ENCODE measurements around the gene TM9SF2. TPM values are rescaled to one million over a fixed set of nuclear protein-coding genes. Genes with fewer than 3 reads are reported as not detected.

The TM9SF2 gene
- total and polyA plus RNA-seq, 9 of the 15 experiments (the other 6 are each of a cell fraction or from before 2014, with no cell fraction given), result 23.3 to 83.2 (median 55.1) TPM

DNA sequence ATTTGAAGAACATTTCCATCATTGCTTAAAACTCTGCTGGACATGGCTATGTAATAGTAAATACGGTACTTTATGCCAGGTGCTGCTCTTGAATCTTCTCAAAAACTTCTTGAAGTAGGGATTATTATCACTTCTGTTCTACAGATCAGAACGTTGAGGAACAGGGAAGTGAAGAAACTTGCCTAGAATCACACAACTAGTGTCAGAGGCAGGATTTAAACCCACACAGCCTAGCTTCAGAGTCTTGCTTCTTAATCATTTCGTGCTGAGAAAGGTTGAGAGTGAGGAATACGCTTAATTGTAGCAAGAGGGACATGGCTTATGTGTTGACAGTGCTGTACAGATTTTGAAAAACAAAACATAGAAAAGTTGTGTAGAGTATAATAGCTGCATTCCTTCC is 13.5 kb downstream of the TM9SF2 start:
- Histone ChIP-seq H3K4me2 (ENCODE audit: insufficient read depth, low read length) (no peak overlapping the region), H4K20me1 (replicated peaks; ENCODE audit: control insufficient read depth, insufficient read depth, low read length) (peaks cover 3% of the 10 kb centered on the region; the same call in 1 of the 2 replicates), H3K9ac (ENCODE audit: insufficient read depth in 1 of 2, low read depth in 2 of 2, low read length in 2 of 2) (no peak overlapping the region), H3K27ac (ENCODE audit: extremely low read depth, low read depth, low read length) (no peak overlapping the region), H3K27me3 (ENCODE audit: control insufficient read depth in 2 of 2, insufficient read depth in 2 of 2, low read length in 2 of 2) (no peaks in the 10 kb centered on the region), H3K4me3 (no peak overlapping the region), H3K79me2 (ENCODE audit: control insufficient read depth, insufficient read depth, low read length) (peaks cover 76% of the 10 kb centered on the region), H3K9me1 (ENCODE audit: control insufficient read depth, insufficient read depth, low read length) (no peaks in the 10 kb centered on the region), H3K9me3 (replicated peaks; ENCODE audit: control insufficient read depth, insufficient read depth, low read depth, low read length) (no peaks in the 10 kb centered on the region), H3K36me3 (ENCODE audit: control insufficient read depth, insufficient read depth, low read length) (peaks cover 32% of the 10 kb centered on the region; the same call in 2 of the 3 replicates), H3K4me1 (replicated peaks in 1 of 2; ENCODE audit: control insufficient read depth in 2 of 2, insufficient read depth in 2 of 2, low read length in 2 of 2) (no peaks in the 10 kb centered on the region; a peak in 1 of 5 replicates), H2AFZ (ENCODE audit: low read depth, low read length) (no peak overlapping the region)
- in situ Hi-C loops (cut with MboI) (no loop called here), intact Hi-C loops (cut with micrococcal nuclease) (no loop called here)
- 69% methylated on average over 4 of the region's 4 CpGs for WGBS (ENCODE audit: insufficient coverage, low coverage, missing lambda C conversion rate)
- no peak for FAIRE-seq
- no peak for TF ChIP-seq PATZ1 (CRISPR knock-in tag; IDR thresholded peaks at IDR 0.05; ENCODE audit: borderline replicate concordance)
- TF ChIP-seq, protein P1, sequence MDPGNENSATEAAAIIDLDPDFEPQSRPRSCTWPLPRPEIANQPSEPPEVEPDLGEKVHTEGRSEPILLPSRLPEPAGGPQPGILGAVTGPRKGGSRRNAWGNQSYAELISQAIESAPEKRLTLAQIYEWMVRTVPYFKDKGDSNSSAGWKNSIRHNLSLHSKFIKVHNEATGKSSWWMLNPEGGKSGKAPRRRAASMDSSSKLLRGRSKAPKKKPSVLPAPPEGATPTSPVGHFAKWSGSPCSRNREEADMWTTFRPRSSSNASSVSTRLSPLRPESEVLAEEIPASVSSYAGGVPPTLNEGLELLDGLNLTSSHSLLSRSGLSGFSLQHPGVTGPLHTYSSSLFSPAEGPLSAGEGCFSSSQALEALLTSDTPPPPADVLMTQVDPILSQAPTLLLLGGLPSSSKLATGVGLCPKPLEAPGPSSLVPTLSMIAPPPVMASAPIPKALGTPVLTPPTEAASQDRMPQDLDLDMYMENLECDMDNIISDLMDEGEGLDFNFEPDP (CRISPR knock-in tag; IDR thresholded peaks at IDR 0.05), result no peak
- BruUV-seq (replicated peaks), result no TSS peak
- POLR2A ChIA-PET, result interaction anchor here (0.8 to 1.9 kb wide), 2 partner anchors 11 to 27 kb away, joined by 3 to 9 read pairs; no protein-coding TSS in a partner anchor
- no peak for DNase-seq (ENCODE audit: extremely low read depth in 1 of 4, low spot score in 3 of 4)
- ATAC-seq, result no peak
- CTCF ChIA-PET (ENCODE audit: low intra/inter-chr PET ratio), result no interaction called here
